NT2/D1 (cell line): ENCODE results near the gene OR56A5.

Experiments
- SUZ12 ChIP-seq: IDR thresholded peaks from 2 replicates; pipeline ENCODE4 v1.6.1; 2011; ENCODE audit not compliant: insufficient read length, insufficient read depth; ENCODE audit errors: extremely low read depth
- YY1 ChIP-seq: IDR thresholded peaks from 2 replicates; pipeline ENCODE4 v1.6.1; 2011; ENCODE audit not compliant: insufficient read length, insufficient read depth
- ZNF274 ChIP-seq: IDR thresholded peaks from 2 replicates; pipeline ENCODE4 v1.6.1; 2011; ENCODE audit warnings: mild to moderate bottlenecking, low read depth, low read length

GRCh38 chr11:5931061-5931460 lies 37.2 kb downstream of the OR56A5 start:
- TF ChIP-seq SUZ12 (no peak), ZNF274 (no peak), YY1 (no peak)
